ENCODE measurements around the gene UXS1.

UXS1 gene

GRCh38 chr2:106070181-106070580 is 123.9 kb downstream of the UXS1 start:
- no peak for TF ChIP-seq CTCF (IDR thresholded peaks at IDR 0.05; ENCODE audit: low read depth, low read length)
- DNase-seq (ENCODE audit: extremely low read depth, low read depth): no peak

GRCh38 chr2:106068451-106068850 is 125.7 kb downstream of the UXS1 start:
- no peak for DNase-seq (ENCODE audit: extremely low read depth, low read depth)
- no peak for TF ChIP-seq CTCF (IDR thresholded peaks at IDR 0.05; ENCODE audit: low read depth, low read length)

- DNase-seq (ENCODE audit: extremely low read depth, low read depth): no peak
- TF ChIP-seq CTCF (IDR thresholded peaks at IDR 0.05; ENCODE audit: low read depth, low read length): no peak
These were observed 127.9 kb downstream of the UXS1 start for GRCh38 chr2:106065983-106066820.

- TF ChIP-seq CTCF (IDR thresholded peaks at IDR 0.05; ENCODE audit: low read depth, low read length): no peak
- DNase-seq (ENCODE audit: extremely low read depth, low read depth): no peak
These were observed 128.7 kb downstream of the UXS1 start for GRCh38 chr2:106065268-106065982.

- TF ChIP-seq CTCF (IDR thresholded peaks at IDR 0.05; ENCODE audit: low read depth, low read length): no peak
- no peak for DNase-seq (ENCODE audit: extremely low read depth, low read depth)
These were observed 130.9 kb downstream of the UXS1 start for GRCh38 chr2:106063181-106063580.

- DNase-seq (ENCODE audit: extremely low read depth, low read depth): no peak
- no peak for TF ChIP-seq CTCF (IDR thresholded peaks at IDR 0.05; ENCODE audit: low read depth, low read length)
These were observed 131.5 kb downstream of the UXS1 start for GRCh38 chr2:106062627-106063026.
